ENCODE results near the gene ARHGAP1. TPM values are rescaled to one million over a fixed set of nuclear protein-coding genes. Genes with fewer than 3 reads are reported as not detected.

Gene ARHGAP1
- total and polyA plus RNA-seq, 2 of the 4 experiments (the other 2 are of a cell fraction), result 46.6 to 78.8 TPM

- POLR2A ChIA-PET (ENCODE audit: unreplicated experiment), result no interaction called here
- WGBS, 2 experiments (ENCODE audit: extremely low coverage in 2 of 2, insufficient read length in 1 of 2), result 100% methylated on average over 4 of the region's 11 CpGs; no CpG with 5 or more reads in 1 of the 2 experiments
- no peaks in the 10 kb centered on the region for H3K9me1 ChIP-seq (ENCODE audit: insufficient read depth, low read length)
Measured at GRCh38 chr11:46737699-46738098, 37.3 kb upstream of the ARHGAP1 start.

More at GRCh38 chr11:46737699-46738098, 37.3 kb upstream of the ARHGAP1 start:
- no peak for TF ChIP-seq POLR2A (IDR thresholded peaks at IDR 0.05; ENCODE audit: low read depth, low read length)
- no peak for TF ChIP-seq RCOR1 (IDR thresholded peaks at IDR 0.05; ENCODE audit: insufficient replicate concordance, low read length)
- no peak for TF ChIP-seq BHLHE40 (IDR thresholded peaks at IDR 0.05; ENCODE audit: low read depth, low read length)
- no peaks in the 10 kb centered on the region for H3K4me1 ChIP-seq (ENCODE audit: control insufficient read depth, insufficient read depth, low read length)
- intact Hi-C loops (cut with micrococcal nuclease), result no loop called here
- H3K14ac ChIP-seq (replicated peaks; ENCODE audit: low read depth, low read length), result no peak overlapping the region
- H3K79me1 ChIP-seq (ENCODE audit: low read depth in 1 of 2, low read length in 2 of 2), result no peaks in the 10 kb centered on the region
- no peak overlapping the region for H2BK120ac ChIP-seq (ENCODE audit: low read depth, low read length)
- ATAC-seq (ENCODE audit: low read depth) (no peak), DNase-seq (no peak)
- BruUV-seq (replicated peaks), result no TSS peak
- no peak overlapping the region for H2AK9ac ChIP-seq (replicated peaks; ENCODE audit: low read depth, low read length, poor library complexity)
- no peak overlapping the region for H3K18ac ChIP-seq (ENCODE audit: low read depth, low read length)
- no peak overlapping the region for H3K9ac ChIP-seq (ENCODE audit: low read depth, low read length)
- H3K4ac ChIP-seq (ENCODE audit: low read depth, low read length), result no peak overlapping the region
- H2BK5ac ChIP-seq (ENCODE audit: low read depth, low read length, poor library complexity, severe bottlenecking), result no peak overlapping the region
- H3K27me3 ChIP-seq (ENCODE audit: control insufficient read depth, insufficient read depth, low read length), result no peaks in the 10 kb centered on the region
- in situ Hi-C loops (cut with MboI; ENCODE audit: low sequenced_read_pairs), result no loop called here
- H4K20me1 ChIP-seq (ENCODE audit: insufficient read depth, low read length), result no peaks in the 10 kb centered on the region
- CTCF ChIA-PET, result no interaction called here
- no peak overlapping the region for H2BK15ac ChIP-seq (ENCODE audit: low read depth, low read length)
- no peak overlapping the region for H2AFZ ChIP-seq (replicated peaks; ENCODE audit: low read length, poor library complexity)
- H3K4me2 ChIP-seq (ENCODE audit: low read depth, low read length), result no peak overlapping the region
- no peak overlapping the region for H4K5ac ChIP-seq (ENCODE audit: low read depth, low read length)
- H4K91ac ChIP-seq (ENCODE audit: insufficient read depth, low read depth, low read length), result no peak overlapping the region
- dilution Hi-C loops (cut with HindIII; ENCODE audit: low sequenced_read_pairs, unreplicated experiment), result no loop called here
- H3K27ac ChIP-seq (ENCODE audit: insufficient read depth, low read length), result no peak overlapping the region
- H3K9me3 ChIP-seq (ENCODE audit: control insufficient read depth, insufficient read depth, low read length), result no peaks in the 10 kb centered on the region
- no peak overlapping the region for H2AK5ac ChIP-seq (ENCODE audit: low read depth, low read length)
- no peak overlapping the region for H4K8ac ChIP-seq (ENCODE audit: low read depth in 2 of 2, low read length in 2 of 2)
- no peak overlapping the region for H3K56ac ChIP-seq (ENCODE audit: extremely low read depth, insufficient read depth, low read length)
- H3K23ac ChIP-seq (ENCODE audit: low read depth, low read length), result no peak overlapping the region
- peaks cover 15% of the 10 kb centered on the region for H3K36me3 ChIP-seq (ENCODE audit: control insufficient read depth, insufficient read depth, low read length)
- no peak overlapping the region for H2BK20ac ChIP-seq (ENCODE audit: low read depth, low read length)
- no peak overlapping the region for H3K4me3 ChIP-seq (ENCODE audit: insufficient read depth, low read depth, low read length)
